ENCODE data around the gene NPPB.

GRCh38 chr1:11869104-11869503, 10.4 kb upstream of the NPPB start:
- no peak for TF ChIP-seq CTCF (IDR thresholded peaks at IDR 0.05)
- no peak for TF ChIP-seq POLR2AphosphoS5 (IDR thresholded peaks at IDR 0.05)

All from breast epithelium (tissue), 3 donors.